Endothelial cell of umbilical vein (primary cell): Measurements from ENCODE around the gene TMC3. TPM values are rescaled to one million over a fixed set of nuclear protein-coding genes. Genes with fewer than 3 reads are reported as not detected.

Experiments
- BruUV-seq: library from RNA; stranded (reverse); fragments of 400-500 nt; replicated peaks from 2 replicates; lab custom pipeline; 2021; lab: Mats Ljungman, UMichigan
- CTCF ChIA-PET: fragments of 300-600, 350-600 bp; sonication (Branson Sonifier 250); formaldehyde crosslinking; loops from one replicate; lab custom pipeline; 2021; ENCODE audit warnings: antibody characterized with exemption, inconsistent platforms; lab: Charles Lee
- POLR2A ChIA-PET: fragments of 300-600, 350-600 bp; sonication (Branson Sonifier 250); formaldehyde crosslinking; loops from one replicate; lab custom pipeline; 2021; ENCODE audit warnings: antibody characterized with exemption, inconsistent platforms; lab: Charles Lee
- DNase-seq: peaks from one replicate; pipeline ENCODE4 v3.0.0-alpha.2; 2011; ENCODE audit warnings: low read depth, low spot score
- FAIRE-seq: peaks from 2 replicates; lab custom pipeline; 2011; peaks lifted over from hg19 to GRCh38; lab: Jason Lieb, UNC
- H2AFZ ChIP-seq: 2 replicates; pipeline ENCODE4 v1.6.0; 2012; ENCODE audit warnings: low read depth, low read length, control low read depth, inconsistent platforms
- H3K27ac ChIP-seq: 2 replicates; pipeline ENCODE4 v1.5.1; 2011; ENCODE audit warnings: low read depth, mild to moderate bottlenecking, control low read depth, low read length, moderate library complexity; ENCODE audit not compliant: insufficient read depth
- H3K27me3 ChIP-seq, 2 experiments: 2 replicates each; pipeline versions ENCODE4 v1.6.0 to v1.6.1; 2011; ENCODE audit warnings: low read length in 2 of 2, mixed read lengths in 1 of 2; ENCODE audit not compliant: control insufficient read depth in 2 of 2, insufficient read depth in 2 of 2
- H3K36me3 ChIP-seq, 2 experiments: 2 replicates in 1 of 2; 3 replicates in 1 of 2; pipeline ENCODE4 v1.5.1; 2011; ENCODE audit warnings: low read length in 2 of 2, mild to moderate bottlenecking in 1 of 2, moderate library complexity in 1 of 2; ENCODE audit not compliant: control insufficient read depth in 2 of 2, insufficient read depth in 2 of 2; ENCODE audit errors: extremely low read depth in 1 of 2
- H3K4me1 ChIP-seq: 3 replicates; pipeline ENCODE4 v1.5.1; 2011; ENCODE audit warnings: mild to moderate bottlenecking, low read length; ENCODE audit not compliant: control insufficient read depth, insufficient read depth; ENCODE audit errors: extremely low read depth
- H3K4me2 ChIP-seq: 2 replicates; pipeline ENCODE4 v1.6.1; 2011; ENCODE audit warnings: low read length, control low read depth, mixed read lengths; ENCODE audit not compliant: insufficient read depth
- H3K4me3 ChIP-seq, 3 experiments: fragments of 200-600 bp in 1 of 3; sonication (generic), shearing (Covaris generic) in 1 of 3; replicated peaks in 1 of 3; 2 replicates each; pipeline ENCODE4 v1.5.1; 2011 to 2016; ENCODE audit warnings: control low read depth in 3 of 3, low read length in 3 of 3, mild to moderate bottlenecking in 2 of 3, inconsistent platforms in 1 of 3, low read depth in 1 of 3, moderate library complexity in 1 of 3; ENCODE audit not compliant: insufficient read depth in 1 of 3
- H3K79me2 ChIP-seq: 2 replicates; pipeline ENCODE4 v1.6.0; 2012; ENCODE audit warnings: low read length, inconsistent platforms; ENCODE audit not compliant: control insufficient read depth, insufficient read depth
- H3K9ac ChIP-seq: replicated peaks from 2 replicates; pipeline ENCODE3; 2011; ENCODE audit warnings: low read length, control low read depth; ENCODE audit not compliant: insufficient read depth; ENCODE audit errors: extremely low read depth
- H3K9me1 ChIP-seq: replicated peaks from 3 replicates; pipeline ENCODE4 v1.6.0; 2011; ENCODE audit warnings: mild to moderate bottlenecking, low read length; ENCODE audit not compliant: control insufficient read depth, insufficient read depth; ENCODE audit errors: extremely low read depth
- H3K9me3 ChIP-seq: replicated peaks from 2 replicates; pipeline ENCODE4 v1.5.1; 2012; ENCODE audit warnings: low read length, inconsistent platforms; ENCODE audit not compliant: control insufficient read depth, insufficient read depth
- H4K20me1 ChIP-seq: replicated peaks from 2 replicates; pipeline ENCODE3; 2011; ENCODE audit warnings: mild to moderate bottlenecking, low read length; ENCODE audit not compliant: control insufficient read depth, insufficient read depth; ENCODE audit errors: extremely low read depth
- EZH2 ChIP-seq: IDR thresholded peaks from 2 replicates; pipeline ENCODE4 v1.6.1; 2012; ENCODE audit warnings: borderline replicate concordance, low read depth, mild to moderate bottlenecking, moderate library complexity, low read length, inconsistent platforms; ENCODE audit not compliant: severe bottlenecking
- GATA2 ChIP-seq: IDR thresholded peaks from 2 replicates; pipeline ENCODE4 v1.7.0; 2011; ENCODE audit warnings: low read depth, mild to moderate bottlenecking, moderate library complexity, mixed read lengths, low read length; ENCODE audit not compliant: insufficient read length, insufficient read depth
- JUN ChIP-seq: IDR thresholded peaks from 2 replicates; pipeline ENCODE4 v1.6.1; 2011; ENCODE audit warnings: borderline replicate concordance, low read depth; ENCODE audit not compliant: insufficient read length, insufficient read depth
- MAX ChIP-seq: IDR thresholded peaks from 2 replicates; pipeline ENCODE4 v1.6.1; 2011; ENCODE audit not compliant: insufficient read depth, insufficient read length
- POLR2A ChIP-seq: IDR thresholded peaks from 2 replicates; pipeline ENCODE4 v1.6.1; 2012; ENCODE audit warnings: low read depth, mild to moderate bottlenecking, control low read depth, low read length
- POLR2AphosphoS5 ChIP-seq: IDR thresholded peaks from 2 replicates; pipeline ENCODE4 v1.6.1; 2012; ENCODE audit warnings: low read depth, mild to moderate bottlenecking, control low read depth, low read length, moderate library complexity; ENCODE audit not compliant: insufficient read depth
- dilution Hi-C: fragments of 300-500 bp; cut with MboI; formaldehyde crosslinking; loops from one replicate; pipeline ENCODE4 v1.15.0; 2019; ENCODE audit warnings: low sequenced_read_pairs; ENCODE audit not compliant: extremely low pct_ligation_motif_present
- intact Hi-C: fragments of 100-400 bp; cut with micrococcal nuclease; formaldehyde crosslinking; loops from one replicate; pipeline ENCODE4 v1.10.0; 2022
- polyA plus RNA-seq, 4 experiments: library from polyadenylated mRNA; depleted of rRNA in 3 of 4; stranded (reverse) in 3 of 4; unstranded in 1 of 4; fragments of >200 nt; gene quantifications; 2 replicates each; pipeline versions ENCODE4 v1.2.1 to v1.2.3, GENCODE V29; 2011 to 2012; ENCODE audit warnings: missing spikeins in 1 of 4
- total RNA-seq: library from RNA; stranded (reverse); gene quantifications from 2 replicates; pipeline ENCODE4 v1.2.3, GENCODE V29; 2021

The TMC3 gene
- total and polyA plus RNA-seq, 2 donors (not counting 3 experiments of a cell fraction or from before 2014, with no cell fraction given): not detected

GRCh38 chr15:81330366-81331090 is 43.5 kb downstream of the TMC3 start:
- DNase-seq (no peak), FAIRE-seq (no peak)
- dilution Hi-C loops (no loop called here), intact Hi-C loops (no loop called here)
- no TSS peak for BruUV-seq
- Histone ChIP-seq H3K36me3 (no peaks in the 10 kb centered on the region), H4K20me1 (no peaks in the 10 kb centered on the region), H3K4me3 (no peak overlapping the region), H3K27me3 (peaks cover 0 to 6% of the 10 kb centered on the region in 2 experiments), H3K9ac (no peak overlapping the region), H3K79me2 (no peaks in the 10 kb centered on the region), H3K27ac (no peak overlapping the region), H3K4me2 (no peak overlapping the region), H3K9me1 (no peaks in the 10 kb centered on the region), H3K4me1 (no peaks in the 10 kb centered on the region), H2AFZ (no peak overlapping the region), H3K9me3 (no peaks in the 10 kb centered on the region)
- TF ChIP-seq GATA2 (no peak), POLR2AphosphoS5 (no peak), EZH2 (no peak)
- ChIA-PET CTCF (no interaction called here), POLR2A (no interaction called here)

- no peak overlapping the region for H3K9ac ChIP-seq
- H3K79me2 ChIP-seq: no peaks in the 10 kb centered on the region
- H3K4me2 ChIP-seq: no peak overlapping the region
- DNase-seq (no peak), FAIRE-seq (no peak)
- ChIA-PET POLR2A (no interaction called here), CTCF (interaction anchor here (0.9 kb wide), 1 partner anchor 63 kb away, joined by 3 read pairs; no protein-coding TSS in a partner anchor)
- H3K36me3 ChIP-seq: no peaks in the 10 kb centered on the region
- H3K4me1 ChIP-seq: peaks cover 2% of the 10 kb centered on the region
- H4K20me1 ChIP-seq: no peaks in the 10 kb centered on the region
- no peaks in the 10 kb centered on the region for H3K9me3 ChIP-seq
- intact Hi-C loops (no loop called here), dilution Hi-C loops (no loop called here)
- no peak for TF ChIP-seq POLR2AphosphoS5
- no peak for TF ChIP-seq JUN
- TF ChIP-seq GATA2: no peak
- no peak for TF ChIP-seq MAX
- TF ChIP-seq EZH2: no peak
- TF ChIP-seq POLR2A: no peak
- peaks cover 0 to 6% of the 10 kb centered on the region in 2 experiments for H3K27me3 ChIP-seq
- no TSS peak for BruUV-seq
- H3K27ac ChIP-seq: no peak overlapping the region
- H3K4me3 ChIP-seq: no peak overlapping the region
- no peaks in the 10 kb centered on the region for H3K9me1 ChIP-seq
- H2AFZ ChIP-seq: no peak overlapping the region
Observed at GRCh38 chr15:81329446-81329845, 44.6 kb downstream of the TMC3 start.
